HEK293 (cell line): ENCODE data around the gene LAMTOR5.

Experiments used
- CTCF ChIA-PET: fragments of 350-600 bp; formaldehyde crosslinking; extraction: SDS; loops from one replicate; lab custom pipeline; 2021; ENCODE audit warnings: antibody characterized with exemption; lab: Yijun Ruan, JAX
- POLR2A ChIA-PET: fragments of 300-600 bp; formaldehyde crosslinking; extraction: SDS; loops from one replicate; lab custom pipeline; 2020; ENCODE audit warnings: antibody characterized with exemption, inconsistent platforms; lab: Yijun Ruan, JAX
- H3K27ac ChIP-seq: fragments of 200-500 bp; sonication (Bioruptor generic); 2 replicates; pipeline ENCODE4 v1.5.1; 2014; ENCODE audit warnings: low read depth, low read length, control low read depth, inconsistent platforms; ENCODE audit errors: extremely low read depth
- H3K36me3 ChIP-seq, 2 experiments: fragments of 200-500 bp in 1 of 2; sonication (Bioruptor generic) in 1 of 2; 1 replicate in 1 of 2; 2 replicates in 1 of 2; pipeline ENCODE4 v1.5.1; 2014 to 2017; ENCODE audit warnings: inconsistent platforms in 2 of 2, low read length in 2 of 2; ENCODE audit not compliant: control insufficient read depth in 2 of 2, insufficient read depth in 1 of 2
- H3K4me1 ChIP-seq: fragments of 200-500 bp; sonication (Bioruptor generic); 2 replicates; pipeline ENCODE4 v1.5.1; 2014; ENCODE audit warnings: mild to moderate bottlenecking, low read length, inconsistent platforms; ENCODE audit not compliant: control insufficient read depth, insufficient read depth
- H3K4me3 ChIP-seq: 2 replicates; pipeline ENCODE4 v1.5.1; 2011; ENCODE audit warnings: low read depth, mild to moderate bottlenecking, control low read depth, low read length, moderate library complexity
- H3K9me3 ChIP-seq: fragments of 200-500 bp; sonication (Bioruptor generic); 2 replicates; pipeline ENCODE4 v1.5.1; 2014; ENCODE audit warnings: low read depth, low read length, inconsistent platforms; ENCODE audit not compliant: control insufficient read depth, insufficient read depth
- ATF2 ChIP-seq: fragments of 450-650 bp; formaldehyde crosslinking; IDR thresholded peaks from 2 replicates; pipeline ENCODE4 v1.5.1; 2016; ENCODE audit warnings: missing biosample characterization, missing genetic modification characterization, low read depth
- GLI4 ChIP-seq: fragments of 450-650 bp; formaldehyde crosslinking; IDR thresholded peaks from 2 replicates; pipeline ENCODE4 v1.5.1; 2016; ENCODE audit warnings: missing biosample characterization, missing genetic modification characterization
- GLIS1 ChIP-seq: fragments of 450-650 bp; formaldehyde crosslinking; IDR thresholded peaks from 2 replicates; pipeline ENCODE4 v1.5.1; 2016; ENCODE audit warnings: missing biosample characterization, missing genetic modification characterization
- KLF10 ChIP-seq: fragments of 450-650 bp; IDR thresholded peaks from 2 replicates; pipeline ENCODE4 v1.5.1; 2018; ENCODE audit warnings: missing biosample characterization, mild to moderate bottlenecking, missing genetic modification characterization
- SALL2 ChIP-seq: fragments of 450-650 bp; formaldehyde crosslinking; IDR thresholded peaks from 2 replicates; pipeline ENCODE4 v1.5.0; 2017; ENCODE audit warnings: missing biosample characterization, mild to moderate bottlenecking, missing genetic modification characterization, borderline replicate concordance
- SCRT2 ChIP-seq: fragments of 450-650 bp; formaldehyde crosslinking; IDR thresholded peaks from 2 replicates; pipeline ENCODE4 v1.5.1; 2016; ENCODE audit warnings: missing biosample characterization, missing genetic modification characterization
- WT1 ChIP-seq: fragments of 450-650 bp; formaldehyde crosslinking; IDR thresholded peaks from 2 replicates; pipeline ENCODE4 v1.5.1; 2016; ENCODE audit warnings: missing biosample characterization, missing genetic modification characterization
- YY1 ChIP-seq: fragments of 450-650 bp; formaldehyde crosslinking; IDR thresholded peaks from 2 replicates; pipeline ENCODE4 v1.5.1; 2018; ENCODE audit warnings: missing biosample characterization, missing genetic modification characterization
- YY2 ChIP-seq: fragments of 450-650 bp; formaldehyde crosslinking; IDR thresholded peaks from 2 replicates; pipeline ENCODE4 v1.5.1; 2016; ENCODE audit warnings: missing biosample characterization, missing genetic modification characterization
- ZBTB17 ChIP-seq: fragments of 450-650 bp; formaldehyde crosslinking; IDR thresholded peaks from 2 replicates; pipeline ENCODE4 v1.5.1; 2016; ENCODE audit warnings: missing biosample characterization, missing genetic modification characterization
- ZBTB26 ChIP-seq: fragments of 450-650 bp; formaldehyde crosslinking; optimal IDR thresholded peaks from 2 replicates; pipeline ENCODE3; 2016; ENCODE audit warnings: missing biosample characterization, mild to moderate bottlenecking, missing genetic modification characterization
- ZFP3 ChIP-seq: fragments of 450-650 bp; formaldehyde crosslinking; IDR thresholded peaks from 2 replicates; pipeline ENCODE4 v1.5.1; 2016; ENCODE audit warnings: low read depth, missing biosample characterization, missing genetic modification characterization
- ZNF133 ChIP-seq: fragments of 450-650 bp; formaldehyde crosslinking; IDR thresholded peaks from 2 replicates; pipeline ENCODE4 v1.5.1; 2016; ENCODE audit warnings: missing biosample characterization, missing genetic modification characterization
- ZNF157 ChIP-seq: fragments of 450-650 bp; formaldehyde crosslinking; IDR thresholded peaks from 2 replicates; pipeline ENCODE4 v1.5.1; 2016; ENCODE audit warnings: missing biosample characterization, missing genetic modification characterization
- ZNF19 ChIP-seq: fragments of 450-650 bp; formaldehyde crosslinking; IDR thresholded peaks from 2 replicates; pipeline ENCODE4; 2016; ENCODE audit warnings: missing biosample characterization, missing genetic modification characterization, low read depth
- ZNF280C ChIP-seq: fragments of 450-650 bp; formaldehyde crosslinking; IDR thresholded peaks from 2 replicates; pipeline ENCODE4 v1.5.1; 2016; ENCODE audit warnings: missing biosample characterization, missing genetic modification characterization
- ZNF311 ChIP-seq: fragments of 450-650 bp; formaldehyde crosslinking; IDR thresholded peaks from 2 replicates; pipeline ENCODE4 v1.5.1; 2017; ENCODE audit warnings: missing biosample characterization, missing genetic modification characterization, borderline replicate concordance
- ZNF341 ChIP-seq: fragments of 450-650 bp; formaldehyde crosslinking; IDR thresholded peaks from 2 replicates; pipeline ENCODE4; 2016; ENCODE audit warnings: low read depth, missing biosample characterization, missing genetic modification characterization
- ZNF423 ChIP-seq: fragments of 450-650 bp; formaldehyde crosslinking; IDR thresholded peaks from 2 replicates; pipeline ENCODE4 v1.5.1; 2016; ENCODE audit warnings: missing biosample characterization, missing genetic modification characterization
- ZNF549 ChIP-seq: fragments of 450-650 bp; IDR thresholded peaks from 2 replicates; pipeline ENCODE4 v1.5.1; 2018; ENCODE audit warnings: missing biosample characterization, missing genetic modification characterization, mild to moderate bottlenecking, inconsistent platforms, moderate library complexity
- ZNF623 ChIP-seq: fragments of 450-650 bp; formaldehyde crosslinking; IDR thresholded peaks from 2 replicates; pipeline ENCODE4 v1.5.1; 2016; ENCODE audit warnings: missing biosample characterization, missing genetic modification characterization
- ZNF626 ChIP-seq: fragments of 450-650 bp; sonication (Bioruptor Pico); formaldehyde crosslinking; IDR thresholded peaks from 2 replicates; pipeline ENCODE4 v1.5.1; 2018; ENCODE audit warnings: missing biosample characterization, missing genetic modification characterization, inconsistent platforms
- ZNF701 ChIP-seq: fragments of 450-650 bp; formaldehyde crosslinking; IDR thresholded peaks from 2 replicates; pipeline ENCODE4 v1.5.1; 2016; ENCODE audit warnings: missing biosample characterization, missing genetic modification characterization
- ZNF747 ChIP-seq: fragments of 450-650 bp; formaldehyde crosslinking; IDR thresholded peaks from 2 replicates; pipeline ENCODE4 v1.5.1; 2016; ENCODE audit warnings: missing biosample characterization, missing genetic modification characterization
- ZNF837 ChIP-seq: fragments of 450-650 bp; formaldehyde crosslinking; IDR thresholded peaks from 2 replicates; pipeline ENCODE4 v1.5.1; 2016; ENCODE audit warnings: missing biosample characterization, missing genetic modification characterization

Gene LAMTOR5

GRCh38 chr1:110450929-110451328 lies 43.4 kb upstream of the LAMTOR5 start, which contains the start of gene PROK1:
TSS of gene PROK1 (plus strand) at chr1:110451149. CDS start at chr1:110451217, 68 bp downstream.
- Histone ChIP-seq H3K9me3 (no peaks in the 10 kb centered on the region), H3K27ac (no peak within 1 kb of the TSS), H3K4me1 (no peaks in the 10 kb centered on the region), H3K4me3 (no peak within 1 kb of the TSS), H3K36me3 (no peaks in the 10 kb centered on the region)
- TF ChIP-seq ZBTB17 (peak; percentile 71), ZNF423 (no peak)
- POLR2A ChIA-PET = no interaction called here
- CTCF ChIA-PET = interaction anchor here (0.7 to 15.5 kb wide), 5 partner anchors 9 to 877 kb away, joined by 3 to 305 read pairs (median 9); no protein-coding TSS in a partner anchor

GRCh38 chr1:110449661-110450651 lies 42.5 kb upstream of the LAMTOR5 start:
- ChIA-PET POLR2A (no interaction called here), CTCF (interaction anchor here (0.6 to 1.6 kb wide), 5 partner anchors 10 to 876 kb away, joined by 3 to 10 read pairs (median 4); no protein-coding TSS in a partner anchor)
- no peak for TF ChIP-seq GLI4 (tag by site-specific recombination)
- no peak for TF ChIP-seq ZNF747 (tag by site-specific recombination)
- no peak for TF ChIP-seq GLIS1 (tag by site-specific recombination)
- TF ChIP-seq YY2 (tag by site-specific recombination) = no peak
- TF ChIP-seq ZBTB26 (tag by site-specific recombination) = no peak
- no peak for TF ChIP-seq WT1 (tag by site-specific recombination)
- TF ChIP-seq ZNF701 = no peak
- TF ChIP-seq ZNF626 (tag by site-specific recombination) = no peak
- no peak for TF ChIP-seq ZNF133 (tag by site-specific recombination)
- no peak for TF ChIP-seq ZNF837 (tag by site-specific recombination)
- TF ChIP-seq ZNF19 (tag by site-specific recombination) = no peak
- TF ChIP-seq YY1 (tag by site-specific recombination) = no peak
- TF ChIP-seq ZNF623 = no peak
- no peak for TF ChIP-seq SCRT2
- TF ChIP-seq KLF10 (tag by site-specific recombination) = no peak
- no peak for TF ChIP-seq ATF2
- no peak for TF ChIP-seq ZFP3
- no peak for TF ChIP-seq ZNF157
- TF ChIP-seq ZNF341 (tag by site-specific recombination) = no peak
- Histone ChIP-seq H3K4me1 (no peaks in the 10 kb centered on the region), H3K9me3 (no peaks in the 10 kb centered on the region), H3K36me3 (no peaks in the 10 kb centered on the region), H3K27ac (no peak overlapping the region), H3K4me3 (no peak overlapping the region)

GRCh38 chr1:110444561-110444960 lies 37.1 kb upstream of the LAMTOR5 start:
- Histone ChIP-seq H3K27ac (no peak overlapping the region), H3K4me1 (no peaks in the 10 kb centered on the region), H3K36me3 (no peaks in the 10 kb centered on the region), H3K4me3 (no peak overlapping the region), H3K9me3 (no peaks in the 10 kb centered on the region)
- TF ChIP-seq SALL2 (tag by site-specific recombination) = no peak
- no peak for TF ChIP-seq YY2 (tag by site-specific recombination)
- TF ChIP-seq ZNF280C (tag by site-specific recombination) = no peak
- TF ChIP-seq ZNF311 (tag by site-specific recombination) = no peak
- TF ChIP-seq ZNF549 (tag by site-specific recombination) = no peak
- ChIA-PET POLR2A (no interaction called here), CTCF (interaction anchor here (0.6 to 1.3 kb wide), 2 partner anchors 32 to 83 kb away, joined by 4 read pairs; no protein-coding TSS in a partner anchor)
